HepG2 (cell line): Measurements from ENCODE around the gene SF3B5. TPM values are rescaled to one million over a fixed set of nuclear protein-coding genes. Genes with fewer than 3 reads are reported as not detected.

Source experiments
- ATAD3A ChIP-seq: sonication (generic); formaldehyde crosslinking; IDR thresholded peaks from 2 replicates; pipeline ENCODE4 v1.4.0; 2020; ENCODE audit warnings: missing genetic modification reagents
- ATF5 ChIP-seq: sonication (generic); formaldehyde crosslinking; IDR thresholded peaks from 2 replicates; pipeline ENCODE4 v1.4.0; 2020; ENCODE audit warnings: mild to moderate bottlenecking, low read depth, missing genetic modification reagents
- BCLAF1 ChIP-seq: fragments of 450-650 bp; IDR thresholded peaks from 2 replicates; pipeline ENCODE4 v1.6.1; 2017; ENCODE audit warnings: mild to moderate bottlenecking
- CBX5 ChIP-seq: sonication (generic); formaldehyde crosslinking; IDR thresholded peaks from 2 replicates; pipeline ENCODE4 v1.4.0; 2020; ENCODE audit warnings: missing genetic modification reagents, borderline replicate concordance
- CCAR2 ChIP-seq: fragments of 200-400 bp; formaldehyde crosslinking; optimal IDR thresholded peaks from 2 replicates; pipeline ENCODE3; 2018; ENCODE audit warnings: low read depth, mild to moderate bottlenecking, low read length, moderate library complexity
- CEBPG ChIP-seq: IDR thresholded peaks from 2 replicates; pipeline ENCODE4 v1.6.1; 2016
- EEA1 ChIP-seq: sonication (generic); formaldehyde crosslinking; IDR thresholded peaks from 2 replicates; pipeline ENCODE4 v1.5.1; 2020; ENCODE audit warnings: mild to moderate bottlenecking, missing genetic modification reagents, borderline replicate concordance
- GATA4 ChIP-seq: sonication (generic); IDR thresholded peaks from 2 replicates; pipeline ENCODE4 v1.6.1; 2016; ENCODE audit warnings: antibody characterized with exemption, low read depth, borderline replicate concordance
- KAT7 ChIP-seq: IDR thresholded peaks from 2 replicates; pipeline ENCODE4 v1.6.1; 2018; ENCODE audit warnings: borderline replicate concordance, missing compliant biosample characterization
- NFIC ChIP-seq: IDR thresholded peaks from 2 replicates; pipeline ENCODE4 v1.6.1; 2012; ENCODE audit warnings: mild to moderate bottlenecking, low read length, inconsistent platforms
- TBP ChIP-seq: sonication (generic); formaldehyde crosslinking; IDR thresholded peaks from 2 replicates; pipeline ENCODE4 v1.5.0; 2020; ENCODE audit warnings: missing genetic modification reagents
- TCF7 ChIP-seq: sonication (generic); IDR thresholded peaks from 2 replicates; pipeline ENCODE4 v1.6.1; 2016; ENCODE audit warnings: antibody characterized with exemption, low read depth
- U2AF2 ChIP-seq: fragments of 200-400 bp; formaldehyde crosslinking; IDR thresholded peaks from 2 replicates; pipeline ENCODE4 v1.6.1; 2017; ENCODE audit warnings: low read depth, mild to moderate bottlenecking, low read length
- ZBTB21 ChIP-seq: sonication (generic); formaldehyde crosslinking; IDR thresholded peaks from 2 replicates; pipeline ENCODE4 v1.4.0; 2020; ENCODE audit warnings: missing genetic modification reagents
- ZC3H4 ChIP-seq: sonication (generic); formaldehyde crosslinking; IDR thresholded peaks from 2 replicates; pipeline ENCODE4 v1.4.0; 2020; ENCODE audit warnings: missing genetic modification reagents, borderline replicate concordance
- ZFP37 ChIP-seq: sonication (generic); formaldehyde crosslinking; IDR thresholded peaks from 2 replicates; pipeline ENCODE4 v1.4.0; 2020; ENCODE audit warnings: missing genetic modification reagents, borderline replicate concordance
- ZNF232 ChIP-seq: sonication (generic); formaldehyde crosslinking; IDR thresholded peaks from 2 replicates; pipeline ENCODE4 v1.4.0; 2020; ENCODE audit warnings: missing genetic modification reagents, borderline replicate concordance
- polyA plus RNA-seq, 8 experiments: library from polyadenylated mRNA; depleted of rRNA in 3 of 8; stranded (reverse) in 7 of 8; unstranded in 1 of 8; fragments of >200 nt; fragmentation: Illumina TruSeq in 4 of 8; extraction: Trizol in 4 of 8; gene quantifications; 2 replicates each; pipeline versions ENCODE4 v1.2.1 to v1.2.3, GENCODE V29; 2011 to 2016; ENCODE audit warnings: low read depth in 4 of 8, missing spikeins in 1 of 8, mixed read lengths in 1 of 8; ENCODE audit not compliant: insufficient read depth in 1 of 8
- total RNA-seq, 5 experiments: library from RNA; depleted of rRNA; stranded (reverse); fragments of >200 nt; fragmentation: Illumina TruSeq; extraction: Trizol; gene quantifications; 2 replicates each; pipeline ENCODE4 v1.2.3, GENCODE V29; 2016; ENCODE audit warnings: low read depth in 1 of 5
- TF ChIP-seq, protein P1 (sequence below), 2 experiments: sonication (generic) in 1 of 2; formaldehyde crosslinking in 1 of 2; IDR thresholded peaks; 2 replicates each; pipeline versions ENCODE4 v1.4.0 to v1.6.1; 2018 to 2020; ENCODE audit warnings: missing genetic modification reagents in 2 of 2, borderline replicate concordance in 1 of 2, low read depth in 1 of 2, mild to moderate bottlenecking in 1 of 2, missing biosample characterization in 1 of 2
- TF ChIP-seq, protein P2 (sequence below): fragments of 450-650 bp; IDR thresholded peaks from 2 replicates; pipeline ENCODE4 v1.6.1; 2016

Gene SF3B5
- total and polyA plus RNA-seq, 2 of the 13 experiments (the other 11 are each of a cell fraction or from before 2014, with no cell fraction given) = 263 to 292 TPM

GRCh38 chr6:144095134-144096002, at the start of gene SF3B5 (continued):
- TF ChIP-seq TCF7 = no peak
- no peak for TF ChIP-seq CCAR2
- no peak for TF ChIP-seq ZC3H4 (CRISPR knock-in tag)
- no peak; the same call in 1 of the 2 replicates for TF ChIP-seq ATF5 (CRISPR knock-in tag)
- no peak for TF ChIP-seq NFIC
- TF ChIP-seq EEA1 = peak; percentile 90; the same call in 1 of the 2 replicates
- TF ChIP-seq BCLAF1 = no peak
- peak; percentile 94; the same call in 1 of the 2 replicates for TF ChIP-seq CBX5 (CRISPR knock-in tag)
- no peak for TF ChIP-seq TBP (CRISPR knock-in tag)
- peak; percentile 82 for TF ChIP-seq CEBPG (CRISPR knock-in tag)
- TF ChIP-seq GATA4 = 0 out of 2 replicates have a peak, but pooled peaks have one; percentile 15
- 0 out of 2 replicates have a peak, but pooled peaks have one; percentile 33 for TF ChIP-seq ZNF232 (CRISPR knock-in tag)
- TF ChIP-seq ZFP37 = peak; percentile 9; the same call in 1 of the 2 replicates
- peak; percentile 90 for TF ChIP-seq U2AF2
- 0 out of 2 replicates have a peak, but pooled peaks have one; percentile 24 for TF ChIP-seq ATAD3A (CRISPR knock-in tag)
- peak; percentile 92; the same call in 1 of the 2 replicates for TF ChIP-seq KAT7 (CRISPR knock-in tag)
- TF ChIP-seq, protein P1, sequence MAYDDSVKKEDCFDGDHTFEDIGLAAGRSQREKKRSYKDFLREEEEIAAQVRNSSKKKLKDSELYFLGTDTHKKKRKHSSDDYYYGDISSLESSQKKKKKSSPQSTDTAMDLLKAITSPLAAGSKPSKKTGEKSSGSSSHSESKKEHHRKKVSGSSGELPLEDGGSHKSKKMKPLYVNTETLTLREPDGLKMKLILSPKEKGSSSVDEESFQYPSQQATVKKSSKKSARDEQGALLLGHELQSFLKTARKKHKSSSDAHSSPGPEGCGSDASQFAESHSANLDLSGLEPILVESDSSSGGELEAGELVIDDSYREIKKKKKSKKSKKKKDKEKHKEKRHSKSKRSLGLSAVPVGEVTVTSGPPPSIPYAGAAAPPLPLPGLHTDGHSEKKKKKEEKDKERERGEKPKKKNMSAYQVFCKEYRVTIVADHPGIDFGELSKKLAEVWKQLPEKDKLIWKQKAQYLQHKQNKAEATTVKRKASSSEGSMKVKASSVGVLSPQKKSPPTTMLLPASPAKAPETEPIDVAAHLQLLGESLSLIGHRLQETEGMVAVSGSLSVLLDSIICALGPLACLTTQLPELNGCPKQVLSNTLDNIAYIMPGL (CRISPR knock-in tag; IDR thresholded peaks at IDR 0.05; ENCODE audit: borderline replicate concordance in 1 of 2, low read depth in 1 of 2) = peak; percentile 95 to 98
- TF ChIP-seq, protein P2, sequence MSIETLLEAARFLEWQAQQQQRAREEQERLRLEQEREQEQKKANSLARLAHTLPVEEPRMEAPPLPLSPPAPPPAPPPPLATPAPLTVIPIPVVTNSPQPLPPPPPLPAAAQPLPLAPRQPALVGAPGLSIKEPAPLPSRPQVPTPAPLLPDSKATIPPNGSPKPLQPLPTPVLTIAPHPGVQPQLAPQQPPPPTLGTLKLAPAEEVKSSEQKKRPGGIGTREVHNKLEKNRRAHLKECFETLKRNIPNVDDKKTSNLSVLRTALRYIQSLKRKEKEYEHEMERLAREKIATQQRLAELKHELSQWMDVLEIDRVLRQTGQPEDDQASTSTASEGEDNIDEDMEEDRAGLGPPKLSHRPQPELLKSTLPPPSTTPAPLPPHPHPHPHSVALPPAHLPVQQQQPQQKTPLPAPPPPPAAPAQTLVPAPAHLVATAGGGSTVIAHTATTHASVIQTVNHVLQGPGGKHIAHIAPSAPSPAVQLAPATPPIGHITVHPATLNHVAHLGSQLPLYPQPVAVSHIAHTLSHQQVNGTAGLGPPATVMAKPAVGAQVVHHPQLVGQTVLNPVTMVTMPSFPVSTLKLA = peak; percentile 77
- peak; percentile 98 for TF ChIP-seq ZBTB21
